H9 (cell line): Measurements from ENCODE around the gene CCDC192. TPM values are rescaled to one million over a fixed set of nuclear protein-coding genes. Genes with fewer than 3 reads are reported as not detected.

Source experiments
- DNase-seq: peaks from one replicate; pipeline ENCODE4 v3.0.0-alpha.2; 2017
- H2AFZ ChIP-seq: one replicate; pipeline ENCODE4 v1.6.1; 2013; ENCODE audit warnings: mild to moderate bottlenecking, low read length, control low read depth, moderate library complexity
- H2AK5ac ChIP-seq: 2 replicates; pipeline ENCODE4 v1.6.1; 2013; ENCODE audit warnings: low read length, control low read depth, mixed read lengths; ENCODE audit not compliant: insufficient read length
- H2BK120ac ChIP-seq: one replicate; pipeline ENCODE4 v1.6.1; 2013; ENCODE audit warnings: low read depth, mild to moderate bottlenecking, low read length, control low read depth, inconsistent platforms; ENCODE audit not compliant: poor library complexity, severe bottlenecking
- H2BK12ac ChIP-seq: 2 replicates; pipeline ENCODE4 v1.6.1; 2013; ENCODE audit warnings: low read length, control low read depth, mixed read lengths, low read depth; ENCODE audit not compliant: insufficient read length
- H2BK15ac ChIP-seq: 2 replicates; pipeline ENCODE4 v1.6.1; 2013; ENCODE audit warnings: low read depth, low read length, control low read depth
- H2BK20ac ChIP-seq: one replicate; pipeline ENCODE4 v1.6.1; 2013; ENCODE audit warnings: low read depth, mild to moderate bottlenecking, low read length, control low read depth, inconsistent platforms; ENCODE audit not compliant: poor library complexity, severe bottlenecking
- H2BK5ac ChIP-seq: 2 replicates; pipeline ENCODE4 v1.6.1; 2013; ENCODE audit warnings: low read length, control low read depth, mixed read lengths; ENCODE audit not compliant: insufficient read length
- H3K14ac ChIP-seq: 2 replicates; pipeline ENCODE4 v1.6.1; 2013; ENCODE audit warnings: low read length, control low read depth; ENCODE audit not compliant: insufficient read depth
- H3K18ac ChIP-seq: 2 replicates; pipeline ENCODE4 v1.6.1; 2013; ENCODE audit warnings: low read depth, mild to moderate bottlenecking, mixed read lengths, low read length, control low read depth; ENCODE audit not compliant: insufficient read length
- H3K23ac ChIP-seq: 2 replicates; pipeline ENCODE4 v1.6.1; 2013; ENCODE audit warnings: low read length, control low read depth, mixed read lengths, low read depth; ENCODE audit not compliant: insufficient read length
- H3K23me2 ChIP-seq: 2 replicates; pipeline ENCODE4 v1.6.1; 2013; ENCODE audit warnings: low read depth, mild to moderate bottlenecking, mixed read lengths, low read length, control low read depth; ENCODE audit not compliant: insufficient read length, poor library complexity, severe bottlenecking
- H3K27ac ChIP-seq: 2 replicates; pipeline ENCODE4 v1.5.1; 2013; ENCODE audit warnings: low read length, control low read depth, mixed read lengths, low read depth; ENCODE audit not compliant: insufficient read length
- H3K27me3 ChIP-seq: 2 replicates; pipeline ENCODE4 v1.6.1; 2013; ENCODE audit warnings: low read length, control low read depth, inconsistent platforms; ENCODE audit not compliant: insufficient read depth
- H3K4ac ChIP-seq: 2 replicates; pipeline ENCODE4 v1.6.1; 2013; ENCODE audit warnings: low read depth, mild to moderate bottlenecking, control low read depth, inconsistent platforms, low read length, moderate library complexity
- H3K4me1 ChIP-seq: 2 replicates; pipeline ENCODE4 v1.6.1; 2013; ENCODE audit warnings: low read length, control low read depth, inconsistent platforms; ENCODE audit not compliant: insufficient read depth
- H3K4me2 ChIP-seq: 2 replicates; pipeline ENCODE4 v1.6.1; 2013; ENCODE audit warnings: low read length, control low read depth, mixed read lengths; ENCODE audit not compliant: insufficient read length, insufficient read depth
- H3K56ac ChIP-seq: 2 replicates; pipeline ENCODE4 v1.6.1; 2013; ENCODE audit warnings: low read depth, mild to moderate bottlenecking, mixed read lengths, low read length, control low read depth; ENCODE audit not compliant: insufficient read length
- H3K79me1 ChIP-seq: 2 replicates; pipeline ENCODE4 v1.6.1; 2013; ENCODE audit warnings: low read depth, mild to moderate bottlenecking, moderate library complexity, low read length, control low read depth, inconsistent platforms; ENCODE audit not compliant: insufficient read depth, poor library complexity, severe bottlenecking
- H3K79me2 ChIP-seq: 2 replicates; pipeline ENCODE4 v1.6.1; 2013; ENCODE audit warnings: low read length, control low read depth, inconsistent platforms; ENCODE audit not compliant: insufficient read depth
- H3K9ac ChIP-seq: 2 replicates; pipeline ENCODE4 v1.6.1; 2013; ENCODE audit warnings: low read length, control low read depth, mixed read lengths; ENCODE audit not compliant: insufficient read length; ENCODE audit errors: extremely low read depth
- H3K9me3 ChIP-seq: one replicate; pipeline ENCODE4 v1.6.1; 2013; ENCODE audit warnings: low read depth, low read length, inconsistent platforms; ENCODE audit not compliant: control insufficient read depth
- H3T11ph ChIP-seq: one replicate; pipeline ENCODE4 v1.6.1; 2013; ENCODE audit warnings: mild to moderate bottlenecking, low read length, control low read depth, inconsistent platforms
- H4K20me1 ChIP-seq: one replicate; pipeline ENCODE4 v1.6.1; 2013; ENCODE audit not compliant: control insufficient read depth, insufficient read length, insufficient read depth
- H4K5ac ChIP-seq: 2 replicates; pipeline ENCODE4 v1.6.1; 2013; ENCODE audit warnings: low read depth, mild to moderate bottlenecking, mixed read lengths, low read length, control low read depth; ENCODE audit not compliant: insufficient read length
- H4K8ac ChIP-seq: replicated peaks from 2 replicates; pipeline ENCODE4 v1.6.1; 2013; ENCODE audit warnings: low read length, control low read depth, mixed read lengths, low read depth; ENCODE audit not compliant: insufficient read length
- H4K91ac ChIP-seq: 2 replicates; pipeline ENCODE4 v1.6.1; 2013; ENCODE audit warnings: low read depth, mild to moderate bottlenecking, moderate library complexity, mixed read lengths, low read length, control low read depth; ENCODE audit not compliant: insufficient read length
- H3K27ac Mint-ChIP-seq, 3 experiments: 2 replicates in 2 of 3; 3 replicates in 1 of 3; pipeline ENCODE4 v1.8.0; 2020 to 2021; ENCODE audit warnings: mixed read lengths in 3 of 3, mild to moderate bottlenecking in 1 of 3, moderate library complexity in 1 of 3
- H3K27me3 Mint-ChIP-seq: 2 replicates; pipeline ENCODE4 v1.8.0; 2021; ENCODE audit warnings: low read depth, mild to moderate bottlenecking, moderate library complexity, mixed read lengths
- H3K36me3 Mint-ChIP-seq, 3 experiments: 2 replicates in 2 of 3; 3 replicates in 1 of 3; pipeline ENCODE4 v1.8.0; 2020 to 2021; ENCODE audit warnings: low read depth in 3 of 3, mixed read lengths in 3 of 3; ENCODE audit not compliant: insufficient read depth in 1 of 3
- H3K4me1 Mint-ChIP-seq, 2 experiments: 2 replicates each; pipeline ENCODE4 v1.8.0; 2020; ENCODE audit warnings: mixed read lengths in 2 of 2
- H3K4me3 Mint-ChIP-seq, 2 experiments: 2 replicates in 1 of 2; 3 replicates in 1 of 2; pipeline ENCODE4 v1.8.0; 2020 to 2021; ENCODE audit warnings: mild to moderate bottlenecking in 2 of 2, mixed read lengths in 2 of 2, moderate library complexity in 1 of 2
- H3K9me3 Mint-ChIP-seq, 2 experiments: 2 replicates in 1 of 2; 3 replicates in 1 of 2; pipeline ENCODE4 v1.8.0; 2020; ENCODE audit warnings: mild to moderate bottlenecking in 2 of 2, mixed read lengths in 2 of 2, moderate library complexity in 1 of 2
- WGBS: extraction: QIAGEN DNeasy Blood & Tissue Kit; methylation state at CpG from one replicate; pipeline ENCODE4 v1.1.7; 2013; ENCODE audit warnings: missing lambda C conversion rate, low lambda C conversion rate, mixed read lengths; ENCODE audit not compliant: insufficient read length; ENCODE audit errors: extremely low coverage; 5-methylcytosine and 5-hydroxymethylcytosine counted together
- total RNA-seq: library from RNA; stranded (reverse); gene quantifications from 2 replicates; pipeline ENCODE4 v1.2.1, GENCODE V29; 2021
- TF ChIP-seq, protein P1 (sequence below): fragments of 200-600 bp; sonication (generic); conservative IDR thresholded peaks from 3 replicates; pipeline ENCODE4 v1.8.0; 2021; ENCODE audit warnings: antibody characterized with exemption, mild to moderate bottlenecking

Gene CCDC192
- total RNA-seq, 1 experiment from 2014 or later = not detected

DNA sequence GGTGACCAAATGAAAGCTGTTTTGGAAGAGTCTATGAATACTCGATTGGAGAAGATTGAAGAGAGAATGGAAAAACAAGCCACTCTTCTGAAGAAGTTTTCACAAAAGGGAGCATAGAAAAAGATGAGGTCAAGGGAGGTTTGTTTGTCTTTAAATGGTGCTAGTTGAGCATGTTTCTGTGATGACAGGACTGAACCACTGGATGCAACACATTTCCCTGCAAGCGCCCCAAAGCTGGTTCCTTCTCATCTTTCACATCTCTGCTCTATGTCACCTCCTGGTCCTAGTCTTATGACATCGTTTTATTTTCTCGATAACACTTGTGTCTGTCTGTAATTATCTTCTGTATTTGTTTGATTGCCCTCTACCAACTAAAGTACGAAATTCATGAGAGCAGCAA, 3.8 kb upstream of the CCDC192 start:
- H2BK120ac ChIP-seq = no peak overlapping the region
- no peak overlapping the region for H3K14ac ChIP-seq
- no peaks in the 10 kb centered on the region for H3K27me3 Mint-ChIP-seq
- no peaks in the 10 kb centered on the region for H3K9me3 ChIP-seq
- no peaks in the 10 kb centered on the region for H3K36me3 Mint-ChIP-seq
- WGBS = no CpG with 5 or more reads among the region's 5 CpGs
- no peak overlapping the region for H4K8ac ChIP-seq
- H3K4me3 Mint-ChIP-seq = no peak overlapping the region
- H3K27me3 ChIP-seq = no peaks in the 10 kb centered on the region
- no peak overlapping the region for H2BK12ac ChIP-seq
- no peak overlapping the region for H2AK5ac ChIP-seq
- TF ChIP-seq, protein P1, sequence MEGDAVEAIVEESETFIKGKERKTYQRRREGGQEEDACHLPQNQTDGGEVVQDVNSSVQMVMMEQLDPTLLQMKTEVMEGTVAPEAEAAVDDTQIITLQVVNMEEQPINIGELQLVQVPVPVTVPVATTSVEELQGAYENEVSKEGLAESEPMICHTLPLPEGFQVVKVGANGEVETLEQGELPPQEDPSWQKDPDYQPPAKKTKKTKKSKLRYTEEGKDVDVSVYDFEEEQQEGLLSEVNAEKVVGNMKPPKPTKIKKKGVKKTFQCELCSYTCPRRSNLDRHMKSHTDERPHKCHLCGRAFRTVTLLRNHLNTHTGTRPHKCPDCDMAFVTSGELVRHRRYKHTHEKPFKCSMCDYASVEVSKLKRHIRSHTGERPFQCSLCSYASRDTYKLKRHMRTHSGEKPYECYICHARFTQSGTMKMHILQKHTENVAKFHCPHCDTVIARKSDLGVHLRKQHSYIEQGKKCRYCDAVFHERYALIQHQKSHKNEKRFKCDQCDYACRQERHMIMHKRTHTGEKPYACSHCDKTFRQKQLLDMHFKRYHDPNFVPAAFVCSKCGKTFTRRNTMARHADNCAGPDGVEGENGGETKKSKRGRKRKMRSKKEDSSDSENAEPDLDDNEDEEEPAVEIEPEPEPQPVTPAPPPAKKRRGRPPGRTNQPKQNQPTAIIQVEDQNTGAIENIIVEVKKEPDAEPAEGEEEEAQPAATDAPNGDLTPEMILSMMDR = no peak
- H3K23ac ChIP-seq = no peak overlapping the region
- H3T11ph ChIP-seq = no peak overlapping the region
- H2BK20ac ChIP-seq = no peak overlapping the region
- no peak overlapping the region for H4K5ac ChIP-seq
- H2BK15ac ChIP-seq = no peak overlapping the region
- no peak overlapping the region for H4K91ac ChIP-seq
- no peak overlapping the region for H3K9ac ChIP-seq
- H3K27ac Mint-ChIP-seq = no peak overlapping the region
- no peaks in the 10 kb centered on the region for H3K79me2 ChIP-seq
- H3K4me1 Mint-ChIP-seq = peaks cover 3 to 8% of the 10 kb centered on the region in 2 experiments; a peak in 2 of 4 replicates
- no peak overlapping the region for H3K4me2 ChIP-seq
- DNase-seq = no peak
- no peak overlapping the region for H3K18ac ChIP-seq
- no peak overlapping the region for H3K56ac ChIP-seq
- H3K23me2 ChIP-seq = no peaks in the 10 kb centered on the region
- H3K27ac ChIP-seq = no peak overlapping the region
- no peaks in the 10 kb centered on the region for H3K79me1 ChIP-seq
- no peak overlapping the region for H2BK5ac ChIP-seq
- no peak overlapping the region for H2AFZ ChIP-seq
- no peak overlapping the region for H3K4ac ChIP-seq
- H3K9me3 Mint-ChIP-seq = no peaks in the 10 kb centered on the region
- H4K20me1 ChIP-seq = no peaks in the 10 kb centered on the region
- H3K4me1 ChIP-seq = 0 out of 2 replicates have a peak, but pooled peaks cover 5% of the 10 kb centered on the region
